ENCODE data around the gene ASXL2. TPM values are rescaled to one million over a fixed set of nuclear protein-coding genes. Genes with fewer than 3 reads are reported as not detected.

Gene ASXL2
- total RNA-seq: 10 to 100 TPM; 17.5 to 19.4 (median 18.5) TPM
- polyA plus RNA-seq: 1 to 10 TPM; 2.3 to 9.1 (median 3.2) TPM
- long read RNA-seq, donor 1, partial matches to known transcripts: 0 of 2 reads
- long read RNA-seq, donor 1, other reads (novel, unspliced or antisense): 2 of 2 reads
- long read RNA-seq, donor 2, partial matches to known transcripts: 1 of 4 reads
- long read RNA-seq, donor 2, other reads (novel, unspliced or antisense): 3 of 4 reads

DNA sequence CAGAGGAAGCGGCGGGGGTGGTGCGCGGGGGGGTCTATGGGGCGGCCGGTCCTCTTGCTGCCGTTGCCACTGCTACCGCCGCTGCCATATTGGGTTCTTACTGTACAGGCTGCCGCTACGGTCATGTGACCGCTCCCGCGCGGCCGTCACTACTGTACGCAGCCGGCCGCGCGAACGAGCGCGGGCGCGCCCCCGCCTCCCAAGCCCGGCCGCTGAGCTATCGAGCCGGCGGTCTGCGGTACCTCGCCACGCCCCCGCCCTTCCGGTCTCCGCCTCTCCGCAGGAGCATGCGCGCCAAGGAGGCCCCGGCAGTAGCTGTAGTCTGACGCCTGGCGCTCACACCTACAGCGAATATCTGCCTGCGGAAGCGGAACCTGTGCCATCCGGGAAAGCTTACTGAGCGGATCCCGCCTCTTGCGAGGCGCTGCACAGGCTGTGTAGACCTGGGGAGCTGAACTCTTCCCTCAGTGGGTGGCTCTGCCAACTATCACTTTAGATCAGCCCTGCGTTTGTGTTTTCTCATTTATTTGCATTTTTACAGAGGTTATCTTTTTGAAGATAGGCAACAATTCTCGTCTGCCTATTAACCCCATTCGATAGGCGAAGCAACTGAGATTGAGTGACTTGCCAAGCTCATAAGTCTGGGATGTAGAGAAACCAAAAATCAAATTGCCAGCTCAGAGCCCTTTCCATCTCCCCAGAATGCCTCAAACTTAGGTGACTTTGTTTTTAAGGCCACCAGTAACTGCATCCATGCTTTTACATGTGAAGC is at the start of gene ASXL2:
TSS of gene ASXL2 (minus strand) at position 127 of the 772 bp plus-strand sequence. CDS start 265 bp downstream, outside the sequence.
- H3K27ac ChIP-seq: peak within 1 kb of the TSS; percentile 94
- peaks cover 0 to 9% of the 10 kb centered on the region in 2 donors for H3K36me3 ChIP-seq (ENCODE audit: insufficient read depth in 1 of 2, low read depth in 1 of 2)
- 1 to 2% (median 2%) methylated on average over 48 to 56 of the region's 56 CpGs for WGBS, 3 donors
- H3K4me3 ChIP-seq: peak within 1 kb of the TSS; percentile 94
- H3K9me3 ChIP-seq: no peaks in the 10 kb centered on the region
- ATAC-seq (peak; percentile 96 to 99 (median 98)), DNase-seq (peak; percentile 97 to 99)
- intact Hi-C loops (cut with DNase I): no loop called here
- H3K27me3 ChIP-seq (ENCODE audit: insufficient read depth in 3 of 3, low read length in 2 of 3): no peaks in the 10 kb centered on the region
- TF ChIP-seq, protein P1, sequence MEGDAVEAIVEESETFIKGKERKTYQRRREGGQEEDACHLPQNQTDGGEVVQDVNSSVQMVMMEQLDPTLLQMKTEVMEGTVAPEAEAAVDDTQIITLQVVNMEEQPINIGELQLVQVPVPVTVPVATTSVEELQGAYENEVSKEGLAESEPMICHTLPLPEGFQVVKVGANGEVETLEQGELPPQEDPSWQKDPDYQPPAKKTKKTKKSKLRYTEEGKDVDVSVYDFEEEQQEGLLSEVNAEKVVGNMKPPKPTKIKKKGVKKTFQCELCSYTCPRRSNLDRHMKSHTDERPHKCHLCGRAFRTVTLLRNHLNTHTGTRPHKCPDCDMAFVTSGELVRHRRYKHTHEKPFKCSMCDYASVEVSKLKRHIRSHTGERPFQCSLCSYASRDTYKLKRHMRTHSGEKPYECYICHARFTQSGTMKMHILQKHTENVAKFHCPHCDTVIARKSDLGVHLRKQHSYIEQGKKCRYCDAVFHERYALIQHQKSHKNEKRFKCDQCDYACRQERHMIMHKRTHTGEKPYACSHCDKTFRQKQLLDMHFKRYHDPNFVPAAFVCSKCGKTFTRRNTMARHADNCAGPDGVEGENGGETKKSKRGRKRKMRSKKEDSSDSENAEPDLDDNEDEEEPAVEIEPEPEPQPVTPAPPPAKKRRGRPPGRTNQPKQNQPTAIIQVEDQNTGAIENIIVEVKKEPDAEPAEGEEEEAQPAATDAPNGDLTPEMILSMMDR (IDR thresholded peaks at IDR 0.05): no peak
- peaks cover 20% of the 10 kb centered on the region for H3K4me1 ChIP-seq

- TF ChIP-seq, protein P1 (IDR thresholded peaks at IDR 0.05): no peak
- no peaks in the 10 kb centered on the region for H3K4me1 ChIP-seq
- DNase-seq (no peak), ATAC-seq (no peak)
- no peaks in the 10 kb centered on the region for H3K9me3 ChIP-seq
- no peak overlapping the region for H3K27ac ChIP-seq
- intact Hi-C loops (cut with DNase I): no loop called here
- no peaks in the 10 kb centered on the region for H3K27me3 ChIP-seq (ENCODE audit: insufficient read depth in 3 of 3, low read length in 2 of 3)
- WGBS, 3 donors: 83 to 88% (median 86%) methylated on average over 18 of the region's 18 CpGs
- H3K36me3 ChIP-seq (ENCODE audit: insufficient read depth in 1 of 2, low read depth in 1 of 2): peaks cover 0 to 6% of the 10 kb centered on the region in 2 donors
- H3K4me3 ChIP-seq: no peak overlapping the region
These were observed 48.9 kb upstream of the ASXL2 start for GRCh38 chr2:25926984-25927756.

DNA sequence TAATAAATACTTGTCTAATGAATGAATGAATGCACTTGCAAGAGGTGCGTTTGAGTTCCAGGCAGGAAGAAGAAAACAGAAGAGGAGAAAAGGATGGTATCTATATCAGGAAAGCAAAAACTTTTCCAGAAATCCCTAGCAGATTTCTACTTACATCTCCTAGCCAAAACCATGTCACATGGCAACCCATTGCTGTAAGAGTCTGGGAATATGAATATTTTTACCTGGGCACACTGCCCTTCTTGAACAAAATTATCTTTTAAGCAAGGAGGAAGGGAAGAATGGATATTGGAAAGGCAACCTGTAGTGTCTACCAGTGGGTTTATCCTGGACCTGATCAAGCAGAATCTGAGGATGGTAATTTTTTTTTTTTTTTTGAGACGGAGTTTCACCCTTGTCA is 44.2 kb upstream of the ASXL2 start:
- TF ChIP-seq, protein P1 (IDR thresholded peaks at IDR 0.05): no peak
- H3K4me1 ChIP-seq: no peaks in the 10 kb centered on the region
- H3K36me3 ChIP-seq (ENCODE audit: insufficient read depth in 1 of 2, low read depth in 1 of 2): no peaks in the 10 kb centered on the region
- WGBS, 3 donors: 74 to 82% (median 82%) methylated on average over 2 of the region's 2 CpGs
- no peak for DNase-seq
- no peak overlapping the region for H3K4me3 ChIP-seq
- no peaks in the 10 kb centered on the region for H3K9me3 ChIP-seq
- no peak for ATAC-seq
- no peak overlapping the region for H3K27ac ChIP-seq
- intact Hi-C loops (cut with DNase I): no loop called here
- H3K27me3 ChIP-seq (ENCODE audit: insufficient read depth in 3 of 3, low read length in 2 of 3): no peaks in the 10 kb centered on the region

GRCh38 chr2:25920786-25921415 is 42.6 kb upstream of the ASXL2 start:
- H3K9me3 ChIP-seq: no peaks in the 10 kb centered on the region
- no peak overlapping the region for H3K27ac ChIP-seq
- TF ChIP-seq, protein P1 (IDR thresholded peaks at IDR 0.05): no peak
- 75 to 84% (median 81%) methylated on average over 12 of the region's 12 CpGs for WGBS, 3 donors
- no peaks in the 10 kb centered on the region for H3K27me3 ChIP-seq (ENCODE audit: insufficient read depth in 3 of 3, low read length in 2 of 3)
- ATAC-seq (no peak), DNase-seq (no peak)
- no peaks in the 10 kb centered on the region for H3K36me3 ChIP-seq (ENCODE audit: insufficient read depth in 1 of 2, low read depth in 1 of 2)
- H3K4me1 ChIP-seq: no peaks in the 10 kb centered on the region
- intact Hi-C loops (cut with DNase I): no loop called here
- no peak overlapping the region for H3K4me3 ChIP-seq

Data from psoas muscle (tissue), 8 donors.